Left renal cortex interstitium (tissue), 4 donors: ENCODE measurements around the gene STEAP1B. TPM values are rescaled to one million over a fixed set of nuclear protein-coding genes. Genes with fewer than 3 reads are reported as not detected.
"Not testable (repeated sequence)": the region's sequence is repeated elsewhere in the genome, so short reads cannot be mapped to it uniquely, and the experiment has no call there.

Experiments used
- DNase-seq, 4 donors: peaks; one replicate each; pipeline ENCODE4 v3.0.0-alpha.2; 2013; ENCODE audit warnings: low read depth in 4 of 4, low spot score in 2 of 4, missing footprints in 1 of 4
- polyA plus RNA-seq, 4 donors: library from polyadenylated mRNA; unstranded; fragments of 120-200 nt; gene quantifications; one replicate each; pipeline ENCODE4 v1.2.1, GENCODE V29; 2013; ENCODE audit not compliant: insufficient read length in 4 of 4

The STEAP1B gene
- polyA plus RNA-seq = 1 to 10 TPM; 1.0 to 2.2 (median 2.0) TPM

DNA sequence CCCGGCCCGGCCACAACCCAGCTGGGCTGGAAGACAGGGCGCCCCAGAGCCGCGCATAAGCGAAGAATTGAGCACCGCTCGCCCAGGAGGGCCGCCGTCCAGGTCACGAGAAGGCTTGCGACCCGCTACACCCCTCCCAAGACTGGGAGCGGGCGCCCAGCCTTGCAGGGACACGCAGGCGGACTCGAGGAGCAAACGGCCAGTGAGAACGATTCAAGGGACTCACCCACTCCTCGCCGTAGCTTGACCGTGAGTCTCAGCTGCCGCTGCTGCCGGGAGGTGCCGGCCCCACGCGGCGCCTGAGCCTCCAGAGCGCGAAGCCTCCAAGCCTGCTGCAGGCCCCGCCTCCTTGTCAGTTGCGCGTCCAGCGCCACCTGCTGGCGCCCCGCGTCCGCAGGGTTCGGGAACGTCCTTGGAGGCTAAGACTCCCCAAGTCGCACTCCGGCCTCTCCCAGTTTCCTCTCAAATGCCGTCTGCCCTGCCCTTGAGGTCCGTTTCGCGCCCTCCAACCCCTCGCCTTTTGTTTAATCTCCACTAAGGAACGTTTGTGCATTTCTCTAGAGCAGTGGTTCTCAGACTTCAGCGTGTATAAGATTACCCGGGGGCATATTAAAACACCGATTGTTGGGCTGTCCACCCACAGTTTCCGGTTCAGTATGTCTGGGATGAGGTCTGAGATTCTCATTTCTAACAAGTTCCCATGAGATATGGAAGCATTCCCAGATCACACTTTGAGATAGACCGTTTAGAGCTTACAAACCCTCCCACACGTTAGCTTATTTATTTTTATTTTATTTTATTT is at the start of gene STEAP1B:
Gene STEAP1B, minus strand, starts transcription at position 301 of the 802 bp plus-strand sequence. CDS start 5,333 bp downstream, outside the sequence.
- DNase-seq = peak in 3 of 4 donors; percentile 71 to 81 (median 74)

DNA sequence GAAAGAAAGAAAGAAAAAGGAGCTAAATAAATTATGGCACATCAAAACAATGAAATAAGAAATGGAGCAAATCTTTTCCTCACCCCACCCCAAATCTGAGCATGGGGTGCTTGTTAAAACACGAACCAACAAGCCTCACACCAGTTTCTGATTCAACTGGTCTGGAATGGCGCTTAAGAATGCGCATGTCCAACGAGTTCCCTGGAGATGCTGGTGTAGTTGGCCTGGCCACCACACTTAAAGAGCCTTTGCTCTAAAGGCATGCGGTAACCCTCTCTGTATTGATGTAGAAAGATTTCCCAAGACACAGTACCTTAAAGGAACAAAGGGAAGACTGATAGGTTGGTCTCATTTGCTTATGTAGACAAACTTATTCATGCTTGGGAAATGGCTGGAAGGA is 49.1 kb upstream of the STEAP1B start:
- DNase-seq = no peak

DNA sequence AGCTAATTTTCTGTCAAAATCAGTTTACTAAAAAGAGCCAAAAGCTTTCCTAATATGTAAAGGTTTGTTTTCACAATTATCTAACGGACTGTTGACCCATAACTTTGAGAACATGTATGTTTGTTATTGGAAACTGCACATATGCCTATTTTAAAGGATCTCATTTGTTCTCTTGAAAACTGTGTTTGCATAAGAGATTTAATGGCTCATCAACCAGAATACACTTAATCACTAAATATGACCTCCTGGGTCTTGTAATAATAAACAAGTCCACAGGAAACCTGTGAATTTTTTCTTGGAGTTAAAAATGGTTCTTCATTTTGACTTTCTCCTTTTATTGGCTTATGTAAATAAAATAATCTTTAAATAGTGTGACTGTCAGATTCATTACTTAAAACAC is 48.3 kb upstream of the STEAP1B start:
- DNase-seq = no peak

DNA sequence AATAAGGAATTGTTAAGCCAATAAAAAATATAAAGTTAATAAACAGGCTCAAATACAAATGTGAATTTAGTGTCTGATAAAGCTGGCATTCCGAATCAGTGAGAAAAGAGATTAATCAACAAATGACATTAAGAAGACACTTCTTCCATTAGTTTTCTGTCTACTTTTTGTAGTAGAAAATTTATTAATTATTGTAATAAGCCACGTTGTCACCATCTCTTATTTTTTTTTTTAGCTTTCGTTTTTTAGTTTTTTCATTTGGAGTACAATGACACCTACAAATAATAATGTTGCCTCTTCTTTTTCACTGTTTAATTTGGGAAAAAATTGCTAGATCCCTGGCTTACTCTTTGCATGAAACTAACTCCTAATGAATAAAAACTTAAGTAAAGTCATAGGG is 46.8 kb upstream of the STEAP1B start:
- DNase-seq = no peak

DNA sequence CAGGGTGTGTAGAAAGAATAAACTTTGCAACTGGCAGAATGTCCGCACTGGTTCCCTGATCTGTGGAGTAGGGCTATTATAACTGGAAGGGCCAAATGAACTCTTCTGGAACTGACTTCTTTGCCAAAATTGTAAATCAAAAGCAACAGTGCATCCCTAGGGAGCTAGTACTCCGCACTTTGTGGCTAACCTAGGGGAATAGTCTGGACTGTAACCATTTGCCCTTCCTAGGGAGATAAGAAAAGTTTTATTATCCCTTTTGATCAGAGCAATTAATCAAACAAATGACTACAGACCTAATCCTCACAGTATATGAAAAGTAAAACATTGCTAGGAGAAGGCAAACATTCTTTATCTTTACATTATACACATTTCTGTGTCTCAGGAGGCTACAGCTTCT is 45.5 kb upstream of the STEAP1B start:
- no peak for DNase-seq

DNA sequence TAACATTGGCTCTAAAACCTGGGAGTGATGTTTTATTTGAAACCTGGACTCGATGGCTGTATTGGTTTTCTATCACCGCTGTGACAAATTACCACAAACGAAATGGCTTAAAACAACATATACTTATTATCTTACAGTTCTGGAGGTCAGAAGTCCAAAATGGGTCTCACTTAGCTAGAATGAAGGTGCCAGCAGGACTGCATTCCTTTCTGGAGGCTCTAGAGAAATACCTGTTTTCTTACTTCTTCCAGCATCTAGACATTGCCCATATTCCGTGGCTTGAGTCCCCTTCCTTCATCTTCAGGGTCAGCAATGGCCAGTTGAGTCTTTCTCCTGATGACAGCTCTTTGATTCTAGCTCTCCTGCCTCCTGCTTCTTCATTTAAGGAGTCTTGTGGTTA is 44.3 kb upstream of the STEAP1B start:
- no peak for DNase-seq

DNA sequence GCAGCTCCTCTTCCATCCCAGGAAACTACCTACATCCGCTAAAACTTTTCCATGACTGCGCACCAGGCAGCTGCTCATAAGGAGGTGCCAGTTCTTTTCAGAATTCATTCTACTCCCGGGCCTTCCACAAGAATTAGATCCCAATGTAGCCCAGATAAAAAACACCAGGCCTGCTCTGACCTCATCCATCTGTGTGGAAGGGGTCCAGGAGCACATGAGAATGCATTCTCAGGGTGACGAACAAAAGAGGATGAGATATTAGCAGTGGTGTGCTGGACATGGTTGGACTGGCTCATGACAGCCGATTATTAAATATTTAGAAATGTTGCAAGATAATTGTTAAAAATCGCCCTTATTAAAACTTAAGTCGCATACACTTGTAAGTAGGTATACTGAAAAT is 43.2 kb upstream of the STEAP1B start:
- no peak for DNase-seq

DNA sequence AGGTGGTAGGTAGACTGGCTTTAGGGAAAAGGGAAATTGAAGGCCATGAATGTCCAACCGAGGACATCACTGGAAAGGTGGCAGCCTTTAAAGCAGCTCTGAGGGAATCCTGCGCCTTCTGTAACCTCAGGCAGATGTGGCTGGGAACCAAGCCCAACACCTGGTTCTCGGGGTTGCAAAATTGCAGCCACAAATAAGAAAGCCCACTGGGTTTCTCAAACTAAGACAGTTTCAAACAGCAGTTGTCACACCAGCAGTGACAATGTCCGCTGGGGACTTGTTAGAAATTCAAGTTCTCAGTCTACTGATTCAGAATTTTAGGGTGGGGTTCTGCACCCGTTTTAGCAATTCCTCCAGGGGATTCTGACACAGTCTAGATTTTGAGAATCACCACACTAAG is 42.7 kb upstream of the STEAP1B start:
- no peak for DNase-seq

DNA sequence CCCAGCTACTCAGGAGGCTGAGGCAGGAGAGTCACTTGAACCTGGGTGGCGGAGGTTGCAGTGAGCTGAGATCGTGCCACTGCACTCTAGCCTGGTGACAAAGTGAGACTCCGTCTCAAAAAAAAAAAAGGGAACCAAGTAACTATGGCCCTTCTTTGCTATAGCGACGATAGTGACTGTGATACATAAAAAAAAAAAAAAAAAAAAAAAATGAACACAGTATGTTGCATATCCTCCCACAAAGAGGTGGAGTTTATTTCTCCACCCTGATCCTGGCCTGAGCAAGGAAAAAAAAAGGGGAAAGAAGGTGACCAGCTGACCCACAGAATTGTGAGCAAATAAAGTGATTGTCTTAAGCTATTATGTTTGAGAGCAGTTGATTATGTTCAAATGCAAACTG is 42.3 kb upstream of the STEAP1B start:
- no peak for DNase-seq

DNA sequence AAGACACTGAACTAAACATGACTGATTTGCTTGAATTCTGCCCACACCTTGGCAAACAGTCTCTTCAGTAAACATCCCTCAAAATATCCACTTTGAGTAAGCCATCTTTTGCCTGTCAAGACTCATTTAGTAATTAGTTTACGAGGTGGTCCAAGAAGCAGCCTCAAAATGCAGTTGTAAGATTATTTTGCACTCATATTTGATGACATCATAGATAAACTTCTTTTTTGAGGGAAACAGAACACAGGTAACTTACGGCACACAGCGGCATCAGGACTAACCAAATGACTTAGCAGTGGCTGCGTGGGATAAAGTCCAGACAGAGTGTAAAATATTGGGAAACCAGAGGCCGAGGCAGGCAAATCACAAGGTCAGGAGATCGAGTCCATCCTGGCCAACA is 41.8 kb upstream of the STEAP1B start:
- no peak for DNase-seq

DNA sequence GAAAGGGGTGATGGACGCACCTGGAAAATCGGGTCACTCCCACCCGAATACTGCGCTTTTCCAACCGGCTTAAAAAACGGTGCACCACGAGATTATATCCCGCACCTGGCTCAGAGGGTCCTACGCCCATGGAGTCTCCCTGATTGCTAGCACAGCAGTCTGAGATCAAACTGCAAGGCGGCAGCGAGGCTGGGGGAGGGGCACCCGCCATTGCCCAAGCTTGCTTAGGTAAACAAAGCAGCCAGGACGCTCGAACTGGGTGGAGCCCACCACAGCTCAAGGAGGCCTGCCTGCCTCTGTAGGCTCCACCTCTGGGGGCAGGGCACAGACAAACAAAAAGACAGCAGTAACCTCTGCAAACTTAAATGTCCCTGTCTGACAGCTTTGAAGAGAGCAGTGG is 28.5 kb upstream of the STEAP1B start:
- not testable (repeated sequence) for DNase-seq

DNA sequence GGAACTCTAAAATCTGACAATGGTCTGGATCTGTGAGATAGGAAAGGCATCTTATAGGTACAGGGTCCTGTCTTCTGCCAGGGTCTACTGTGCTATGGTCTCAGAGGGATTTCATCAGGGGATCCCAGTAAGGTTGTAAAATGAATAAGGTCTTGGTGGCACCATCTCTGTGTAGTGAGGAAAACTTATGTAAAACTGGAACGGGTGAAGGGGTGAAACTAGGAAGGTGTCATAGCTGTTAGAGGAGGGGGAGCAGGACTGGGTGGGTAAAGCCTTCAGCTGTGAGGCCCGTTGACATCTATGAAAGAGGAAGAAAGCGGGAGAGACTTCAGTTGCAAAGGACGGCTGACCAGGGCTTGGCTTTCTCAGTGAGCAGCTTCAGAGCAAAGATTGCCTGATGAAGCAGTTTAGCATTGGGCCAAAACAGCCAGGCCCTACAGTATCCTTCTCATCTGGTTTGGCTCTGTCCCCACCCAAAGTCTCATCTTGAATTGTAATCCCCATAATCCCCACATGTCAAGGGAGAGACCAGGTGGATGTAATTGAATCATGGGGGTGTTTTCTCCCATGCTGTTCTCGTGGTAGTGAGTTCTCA is 24.5 kb upstream of the STEAP1B start:
- DNase-seq = not testable (repeated sequence)

DNA sequence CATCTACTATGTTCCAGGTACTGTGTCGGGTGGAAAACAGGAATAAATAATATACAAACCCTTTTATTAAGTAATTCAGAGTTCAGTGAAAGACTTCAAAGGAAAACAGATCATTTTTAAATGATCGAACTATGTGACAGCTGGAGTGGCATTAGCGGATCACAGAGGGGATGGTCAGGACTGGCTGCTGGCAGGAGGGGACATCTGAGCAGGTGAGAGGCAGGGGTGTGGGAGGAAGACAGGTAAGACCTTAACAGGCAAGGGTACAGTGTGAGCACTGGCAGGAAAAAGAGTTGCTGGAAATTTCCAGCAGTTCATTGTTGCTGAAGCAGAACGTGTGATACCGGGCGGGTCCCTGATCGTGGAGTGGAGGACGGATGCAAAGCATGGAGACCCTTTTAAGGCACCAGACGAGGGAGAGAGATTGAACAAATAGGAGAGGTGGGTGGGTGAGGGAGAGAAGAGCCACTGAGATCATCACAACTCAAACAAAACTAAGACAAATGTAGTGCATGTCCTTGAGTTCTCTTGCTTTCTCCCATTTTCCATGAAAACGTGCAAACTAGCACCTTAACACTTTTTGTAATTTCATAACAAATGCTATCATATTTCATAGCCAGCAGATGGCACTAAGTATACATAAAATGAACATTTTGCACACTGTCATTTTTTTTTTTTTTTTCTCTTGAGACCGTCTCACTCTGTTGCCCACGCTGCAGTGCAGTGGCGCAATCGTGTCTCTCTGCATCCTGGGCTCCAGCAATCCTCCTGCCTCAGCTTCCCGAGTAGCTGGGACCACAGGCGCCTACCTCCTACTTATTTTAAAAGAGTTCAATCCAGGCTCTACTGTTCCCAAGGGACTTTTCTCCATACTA is 23.7 kb upstream of the STEAP1B start:
- not testable (repeated sequence) for DNase-seq

DNA sequence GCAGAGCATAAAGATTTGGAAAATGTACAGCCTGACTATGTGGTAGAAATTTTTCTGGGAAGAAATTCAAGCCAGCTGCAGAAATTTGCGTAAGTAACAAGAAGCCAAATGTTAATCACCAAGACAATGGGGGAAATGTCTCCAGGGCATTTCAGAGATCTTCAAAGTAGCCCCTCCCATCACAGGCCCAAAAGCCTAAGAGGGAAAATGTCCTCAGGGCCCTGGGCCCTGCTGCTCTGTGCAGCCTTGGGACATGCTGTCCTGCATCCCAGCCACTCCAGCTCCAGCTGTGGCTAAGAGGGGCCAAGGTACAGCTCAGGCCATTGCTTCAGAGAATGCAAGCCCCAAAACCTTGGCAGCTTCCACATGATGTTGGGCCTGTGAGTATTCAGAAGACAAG is 19.6 kb upstream of the STEAP1B start:
- DNase-seq = not testable (repeated sequence)

DNA sequence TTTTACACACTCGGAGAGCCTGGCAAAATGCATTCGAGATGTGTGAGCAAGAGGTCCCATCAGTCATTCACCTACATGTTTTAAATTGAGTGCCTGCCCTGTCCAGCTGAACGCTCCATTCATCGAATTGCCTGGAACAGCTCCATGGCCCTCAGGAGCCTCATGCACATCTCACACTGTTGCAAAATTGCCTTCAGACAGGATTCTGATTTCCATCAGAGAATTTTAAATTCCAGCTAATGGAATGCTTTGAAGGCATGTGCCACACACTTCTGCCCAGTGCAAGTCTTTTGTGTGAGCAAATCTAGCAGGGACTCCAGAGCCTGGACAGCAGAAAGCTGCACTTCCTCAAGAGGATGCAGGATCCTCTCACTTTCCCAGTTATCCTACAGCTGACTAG is 17.0 kb upstream of the STEAP1B start:
- not testable (repeated sequence) for DNase-seq

DNA sequence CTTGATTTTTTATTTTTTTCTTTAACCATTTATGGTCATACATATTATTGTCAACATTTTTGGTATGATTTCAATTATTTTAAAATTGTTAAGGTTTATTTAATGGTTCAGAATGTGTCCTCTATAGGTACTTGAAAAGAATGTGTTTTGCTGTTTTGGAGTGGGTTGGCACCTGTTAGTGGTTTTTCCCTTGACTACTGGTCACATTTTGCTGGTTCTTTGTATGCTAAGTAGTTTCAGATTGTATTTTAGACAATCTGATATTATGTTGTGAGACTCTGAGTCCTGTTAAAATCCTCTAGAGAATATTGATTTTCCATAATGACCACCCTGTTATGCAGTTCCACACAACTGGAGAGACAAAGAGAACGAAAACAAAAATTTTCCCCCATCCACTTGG is 15.0 kb upstream of the STEAP1B start:
- not testable (repeated sequence) for DNase-seq

DNA sequence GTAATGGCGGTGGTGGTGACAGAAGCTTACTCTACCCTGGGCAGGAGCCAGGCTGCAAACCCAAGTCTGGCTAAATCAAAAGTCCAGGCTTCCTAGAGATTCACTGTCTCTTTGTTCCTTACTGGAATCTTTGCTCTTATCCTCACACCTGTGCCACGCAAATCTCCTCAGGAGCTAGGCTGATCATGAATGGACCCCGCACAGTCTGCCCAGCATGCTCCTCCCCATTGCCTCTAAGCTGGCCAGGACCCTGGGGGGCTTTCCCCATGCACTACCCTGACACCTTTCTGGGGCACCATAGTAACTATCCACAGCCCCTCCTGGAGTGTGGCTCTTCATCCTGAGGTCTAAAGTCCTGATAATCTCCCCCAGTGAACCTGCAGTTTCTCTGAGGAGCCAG is 7.3 kb upstream of the STEAP1B start:
- DNase-seq = not testable (repeated sequence)

DNA sequence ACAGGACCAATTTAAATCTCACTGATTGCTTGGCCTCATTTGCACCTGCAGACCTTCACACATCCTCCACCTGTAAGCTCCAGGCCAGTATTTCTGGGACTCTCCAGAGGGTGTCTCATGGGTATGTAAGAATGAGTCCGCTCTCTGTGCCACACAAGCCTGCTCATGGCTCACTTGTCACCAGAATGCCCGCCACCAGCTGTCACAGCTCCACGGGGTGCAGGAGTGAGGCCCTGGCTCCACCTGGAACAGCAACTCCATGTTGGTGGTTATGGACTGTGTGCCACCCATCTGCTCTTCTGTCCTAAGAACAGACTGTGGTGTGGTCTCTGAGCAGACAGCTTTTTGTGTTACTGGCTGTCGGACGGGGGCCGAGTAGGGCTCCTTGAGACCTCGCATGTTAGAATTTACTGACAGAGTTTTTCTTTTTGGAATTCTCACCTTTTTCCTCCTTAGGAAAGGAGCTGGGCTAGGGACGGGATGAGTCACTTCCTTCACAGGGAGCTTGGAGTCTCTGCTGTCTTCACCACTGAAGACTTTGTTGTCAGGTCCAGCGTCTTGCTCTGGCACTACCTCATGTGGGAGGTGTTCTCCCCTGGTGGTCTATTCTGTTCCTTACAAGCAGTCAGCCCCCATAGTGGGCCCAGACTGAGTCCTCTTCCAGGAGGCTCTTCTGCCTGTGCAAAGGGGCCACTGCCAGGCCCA is 6.5 kb upstream of the STEAP1B start:
- not testable (repeated sequence) for DNase-seq

DNA sequence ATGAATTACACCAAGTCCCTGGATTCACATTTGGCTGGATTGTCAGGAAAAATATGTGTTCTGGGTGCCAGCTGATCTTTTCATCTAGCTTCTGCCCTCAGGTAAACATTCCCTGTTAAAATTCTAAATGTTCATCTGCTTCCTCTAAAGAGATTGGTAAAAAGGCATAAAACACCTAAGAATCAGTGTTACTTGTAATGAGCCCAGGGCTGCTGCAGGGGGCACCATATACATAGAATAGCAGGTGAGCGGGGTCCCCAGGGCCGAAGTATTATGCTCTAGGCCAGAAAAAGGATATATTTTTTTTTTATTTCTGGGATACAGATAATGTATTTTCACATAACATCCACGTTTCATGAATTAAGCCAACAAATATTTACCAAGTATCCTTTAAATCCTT is 4.5 kb upstream of the STEAP1B start:
- not testable (repeated sequence) for DNase-seq

DNA sequence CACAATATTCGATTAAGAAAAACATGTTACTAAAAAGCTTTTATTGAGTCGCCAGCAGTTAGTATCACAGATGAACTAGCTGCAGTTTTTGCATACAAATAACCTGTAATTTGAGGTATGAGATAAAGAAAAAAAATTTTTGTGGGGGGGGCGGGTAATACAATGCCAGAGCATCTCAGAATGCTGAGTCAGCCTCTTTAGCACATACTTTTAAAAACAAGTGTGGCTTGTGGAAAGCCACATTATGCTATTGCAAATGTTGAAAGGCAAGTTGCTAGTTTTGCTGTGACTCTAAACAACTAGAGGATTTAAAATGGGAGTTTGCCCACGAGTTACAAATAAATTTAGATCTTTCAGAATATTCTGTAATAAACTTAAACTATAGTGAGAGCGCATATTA is 2.1 kb upstream of the STEAP1B start:
- DNase-seq = not testable (repeated sequence)

DNA sequence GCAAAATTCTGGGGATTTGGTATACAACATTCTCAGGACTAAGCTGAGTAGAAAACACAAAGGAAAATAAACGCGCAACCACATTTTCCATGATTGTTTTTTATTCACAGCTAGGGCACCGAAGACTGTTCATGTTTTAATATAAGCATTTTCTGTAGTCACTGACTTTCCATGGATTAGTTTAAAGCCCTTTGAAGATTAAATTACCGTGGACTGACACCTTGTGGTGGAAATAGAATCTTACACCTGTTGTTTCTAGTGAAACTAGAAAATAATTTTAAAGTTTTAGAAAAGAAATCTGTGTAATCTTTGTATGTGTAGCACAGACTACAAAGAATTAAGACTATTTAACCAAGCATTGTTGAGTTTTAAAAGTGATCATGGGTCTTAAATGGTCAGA is 1.3 kb upstream of the STEAP1B start:
- DNase-seq = not testable (repeated sequence)
